GM21515 (cell line): ENCODE results near the gene PGPEP1.
"Not testable (repeated sequence)": the region's sequence is repeated elsewhere in the genome, so short reads cannot be mapped to it uniquely, and the experiment has no call there.

Experiments used
- ATAC-seq: cut with Tn5 transposase; IDR thresholded peaks from one replicate; pipeline ENCODE4 v1.9.1; 2021; ENCODE audit not compliant: unreplicated experiment

Gene PGPEP1

DNA sequence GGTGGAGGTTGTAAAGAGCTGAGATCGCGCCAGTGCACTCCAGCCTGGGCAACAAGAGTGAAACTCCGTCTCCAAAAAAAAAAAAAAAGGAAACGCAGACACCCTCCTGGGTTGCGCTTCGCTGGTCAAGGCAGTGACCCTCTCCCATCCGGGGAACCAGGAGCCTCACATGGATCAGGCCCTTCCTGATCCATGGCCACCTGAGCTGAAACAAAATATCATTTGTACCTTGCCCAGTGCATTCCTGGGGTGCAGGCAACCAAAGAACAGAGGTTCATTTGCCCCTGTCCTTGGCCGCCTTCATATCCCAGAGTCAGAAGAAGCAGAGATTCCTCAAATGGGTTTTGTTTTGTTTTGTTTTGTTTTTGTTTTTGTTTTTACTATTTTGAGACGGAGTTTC lies 9.5 kb upstream of the PGPEP1 start:
- ATAC-seq: no peak

DNA sequence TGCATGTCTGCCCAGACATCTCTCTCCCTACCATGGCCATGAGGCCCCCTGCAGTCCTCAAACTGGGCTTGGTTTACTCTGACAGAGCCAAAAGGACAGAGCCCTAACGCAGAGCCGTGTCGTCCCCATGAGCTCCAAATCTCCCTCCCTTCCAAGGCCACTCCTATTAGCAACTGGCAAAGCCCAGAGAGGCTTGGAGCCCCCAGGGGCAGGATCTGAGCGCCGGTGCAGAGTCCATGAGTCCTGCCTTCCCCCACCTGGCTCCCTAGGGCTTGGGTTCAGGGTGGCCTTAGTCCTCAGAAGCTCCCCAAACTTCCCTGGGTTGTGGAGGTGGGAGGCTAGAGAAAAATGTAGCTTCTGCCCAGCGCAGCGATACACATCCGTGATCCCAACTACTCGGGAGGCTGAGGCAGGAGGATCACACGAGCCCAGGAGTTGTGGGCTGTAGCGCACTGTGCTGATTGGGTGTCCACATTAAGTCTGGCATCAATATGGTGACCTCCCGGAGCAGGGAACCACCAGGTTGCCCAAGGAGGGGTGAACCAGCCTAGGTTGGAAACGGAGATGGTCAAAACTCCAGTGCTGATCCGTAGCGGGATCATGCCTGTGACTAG lies 7.4 kb upstream of the PGPEP1 start:
- no peak for ATAC-seq

DNA sequence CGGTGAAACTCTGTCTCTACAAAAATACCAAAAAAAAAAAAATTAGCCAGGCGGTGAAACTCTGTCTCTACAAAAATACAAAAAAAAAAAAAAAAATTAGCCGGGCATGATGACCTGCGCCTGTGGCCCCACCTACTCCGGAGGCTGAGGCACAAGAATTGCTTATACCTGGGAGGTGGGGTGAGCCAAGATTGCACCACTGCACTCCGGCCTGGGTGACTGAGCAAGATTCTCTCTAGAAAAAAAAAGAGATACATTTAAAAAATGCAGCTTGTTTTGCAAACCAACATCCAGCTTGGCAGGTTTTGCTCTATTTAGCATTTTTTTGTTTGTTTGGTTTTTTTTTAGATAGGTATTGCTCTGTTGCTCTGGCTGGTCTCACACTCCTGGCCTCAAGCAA lies 6.7 kb upstream of the PGPEP1 start:
- ATAC-seq: no peak

DNA sequence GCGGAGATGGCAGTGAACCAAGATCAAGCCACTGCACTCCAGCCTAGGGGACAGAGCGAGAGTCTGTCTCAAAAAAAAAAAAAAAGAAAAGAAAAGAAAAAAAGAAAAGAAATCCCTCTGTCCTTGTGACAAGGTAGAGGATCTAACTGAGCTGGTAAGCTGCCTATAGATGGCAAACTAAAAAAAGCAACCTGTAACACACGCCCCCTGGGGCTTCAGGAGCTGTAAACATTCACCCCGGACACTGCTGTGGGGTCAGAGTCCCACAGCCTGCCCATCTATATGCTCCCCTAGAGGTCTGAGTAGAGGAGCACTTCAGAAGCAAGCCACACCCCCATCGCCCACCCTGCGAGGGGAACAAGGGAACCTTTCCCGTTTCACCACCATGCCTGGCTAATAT lies 4.3 kb upstream of the PGPEP1 start:
- no peak for ATAC-seq

DNA sequence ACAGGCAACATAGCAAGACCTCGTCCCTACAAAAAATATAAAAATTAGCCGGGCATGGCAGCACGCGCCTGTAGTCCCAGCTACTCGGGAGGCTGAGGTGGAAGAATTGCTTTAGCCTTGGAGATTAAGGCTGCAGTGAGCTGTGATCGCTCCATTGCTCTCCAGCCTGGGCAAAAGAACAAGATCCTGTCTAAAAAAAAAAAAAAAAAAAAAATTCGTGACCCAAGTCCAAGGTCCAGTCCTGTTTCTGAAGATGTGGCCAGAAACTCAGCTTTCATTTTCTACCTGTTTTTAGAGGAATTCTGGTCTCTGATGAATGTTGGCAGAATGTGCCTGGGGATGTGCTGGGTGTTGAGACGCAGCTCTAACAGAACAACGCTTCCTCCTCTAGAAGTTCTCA lies 1.9 kb upstream of the PGPEP1 start:
- ATAC-seq: no peak

DNA sequence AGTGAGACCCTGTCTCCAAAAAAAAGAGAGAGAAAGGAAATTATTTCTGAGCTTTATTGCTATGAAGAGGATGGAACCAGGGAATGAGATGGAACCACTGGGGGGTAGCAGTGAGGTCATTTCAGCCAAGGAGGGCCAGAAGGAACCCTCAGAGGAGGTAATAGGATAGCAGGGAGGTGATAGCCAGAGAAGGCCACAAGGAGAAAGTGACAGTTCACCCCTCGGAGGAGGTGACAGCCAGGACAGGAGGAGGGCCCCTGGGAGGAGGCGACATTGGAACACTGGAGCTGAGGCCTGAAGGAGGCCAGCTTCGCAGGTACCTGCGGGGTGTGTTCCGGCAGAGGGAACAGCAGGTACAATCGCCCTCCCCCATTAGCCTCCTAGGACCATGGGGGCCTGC lies 675 bp upstream of the PGPEP1 start:
- ATAC-seq: no peak

DNA sequence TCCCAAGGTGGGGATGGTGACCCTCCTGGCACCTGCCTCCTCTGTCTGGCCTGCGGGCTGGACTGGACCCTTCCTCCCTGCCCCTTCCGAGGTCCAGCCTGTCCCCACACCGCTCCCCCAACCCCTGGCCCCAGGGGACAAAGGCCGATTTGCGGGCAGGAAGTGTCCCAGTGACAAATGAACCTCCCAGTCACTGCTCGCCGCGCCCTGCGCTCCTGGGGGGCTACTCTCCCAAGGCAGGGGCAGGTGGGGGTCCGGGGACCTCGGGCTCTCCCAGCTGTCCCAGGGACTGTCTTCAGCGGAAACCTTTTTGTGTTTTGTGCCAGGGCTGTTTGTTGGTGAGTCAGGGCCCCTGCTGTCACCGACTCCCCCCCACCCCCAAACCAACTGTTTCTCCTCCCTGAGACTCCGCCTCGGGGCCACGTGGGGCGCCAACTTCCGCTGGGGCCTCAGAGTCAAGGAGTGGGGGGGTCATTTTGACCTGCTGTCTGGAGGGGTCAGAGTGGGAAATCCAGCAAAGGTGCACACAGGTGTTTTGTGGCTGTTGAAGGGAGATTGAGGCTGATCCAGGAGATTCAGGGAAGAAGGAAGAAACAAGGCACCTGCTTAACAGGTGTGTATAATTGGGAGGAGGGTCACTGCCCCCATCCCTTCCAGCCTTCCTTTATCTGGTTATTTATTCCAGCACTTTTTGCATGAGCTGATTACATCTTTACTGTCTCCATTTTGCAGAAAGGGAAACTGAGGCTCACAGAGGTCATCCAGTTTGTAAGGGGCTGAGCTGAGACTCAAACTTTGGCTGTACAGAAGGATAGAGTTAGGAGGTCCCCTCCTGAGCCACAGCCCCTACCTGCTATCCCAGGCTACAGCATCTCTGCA lies 831 bp downstream of the PGPEP1 start:
- ATAC-seq: no peak

DNA sequence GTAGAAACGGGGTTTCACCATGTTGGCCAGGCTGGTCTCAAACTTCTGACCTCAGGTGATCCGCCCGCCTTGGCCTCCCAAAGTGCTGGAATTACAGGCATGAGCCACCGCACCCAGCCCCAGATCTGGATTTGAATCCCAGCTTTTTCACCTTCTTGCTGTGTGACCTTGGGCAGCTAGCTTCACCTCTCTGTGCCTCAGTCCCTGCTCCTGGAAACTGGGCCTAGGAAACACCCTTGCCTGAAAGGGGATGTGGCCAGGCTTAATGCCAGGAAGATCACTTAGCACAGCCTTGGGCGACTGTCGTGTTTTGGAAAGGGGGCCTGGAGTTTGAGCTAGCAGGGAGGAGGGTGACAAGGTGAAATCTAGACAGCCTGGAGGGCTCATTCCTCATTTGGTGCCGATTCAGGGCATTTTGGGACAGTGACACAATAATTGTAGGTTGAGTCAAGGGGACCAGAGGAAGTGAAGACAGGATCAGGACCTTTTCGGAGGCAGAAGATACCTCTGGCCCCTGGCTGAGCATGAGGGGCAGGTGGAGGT lies 1.8 kb downstream of the PGPEP1 start:
- no peak for ATAC-seq

DNA sequence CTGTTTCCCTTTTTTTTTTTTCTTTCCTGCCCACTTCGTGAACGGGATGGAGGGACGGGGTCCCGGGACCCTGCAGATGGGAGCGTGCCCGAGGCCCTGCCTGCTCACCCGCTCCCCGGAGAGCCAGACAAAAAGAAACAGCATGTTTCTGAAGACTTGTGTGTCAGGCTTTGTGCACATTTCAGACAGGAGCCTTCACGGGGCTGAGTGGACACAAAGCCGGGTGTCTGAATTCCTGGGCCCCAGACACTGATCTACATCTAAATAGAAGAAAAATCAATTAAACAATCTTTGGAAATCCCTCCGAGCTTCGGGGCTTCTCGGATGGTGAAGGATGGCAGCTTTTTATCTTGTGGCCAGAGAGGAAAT lies 4.2 kb downstream of the PGPEP1 start:
- no peak for ATAC-seq

DNA sequence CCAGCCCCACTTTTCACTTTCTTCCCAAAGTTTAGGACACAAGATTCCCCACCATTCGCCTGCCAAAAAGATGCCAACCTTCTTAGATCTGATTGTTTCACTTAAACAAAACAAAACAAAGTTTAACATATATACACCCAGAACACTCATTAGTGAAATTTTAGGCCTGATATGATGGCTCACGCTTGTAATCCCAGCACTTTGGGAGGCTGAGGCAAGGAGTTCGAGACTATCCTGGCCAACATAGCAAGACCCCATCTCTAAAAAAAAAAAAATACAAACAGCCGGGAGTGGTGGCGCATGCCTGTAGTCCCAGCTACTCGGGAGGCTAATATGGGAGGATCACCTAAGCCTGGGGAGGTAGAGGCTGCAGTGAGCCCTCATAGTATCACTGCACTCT lies 4.9 kb downstream of the PGPEP1 start:
- no peak for ATAC-seq

DNA sequence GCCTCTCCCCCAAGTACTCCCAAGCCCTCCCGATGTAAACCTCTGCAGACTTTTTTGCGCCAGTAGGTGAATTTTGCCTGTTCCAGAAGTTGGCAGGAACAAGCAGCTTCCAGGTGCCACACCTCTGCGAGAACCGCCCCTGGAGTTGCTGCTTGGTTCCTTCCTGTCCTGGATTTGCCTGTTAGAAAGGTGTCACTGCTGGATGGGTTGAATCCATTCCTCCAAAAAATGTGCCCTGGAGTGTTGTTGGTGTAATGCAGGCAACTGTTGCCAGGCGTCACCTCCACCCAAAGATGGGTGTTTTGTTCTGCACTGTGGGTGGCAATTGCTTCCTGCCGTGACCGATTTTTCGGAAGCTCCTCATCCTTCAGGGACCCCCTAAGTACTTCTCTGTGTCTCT lies 5.7 kb downstream of the PGPEP1 start:
- no peak for ATAC-seq

DNA sequence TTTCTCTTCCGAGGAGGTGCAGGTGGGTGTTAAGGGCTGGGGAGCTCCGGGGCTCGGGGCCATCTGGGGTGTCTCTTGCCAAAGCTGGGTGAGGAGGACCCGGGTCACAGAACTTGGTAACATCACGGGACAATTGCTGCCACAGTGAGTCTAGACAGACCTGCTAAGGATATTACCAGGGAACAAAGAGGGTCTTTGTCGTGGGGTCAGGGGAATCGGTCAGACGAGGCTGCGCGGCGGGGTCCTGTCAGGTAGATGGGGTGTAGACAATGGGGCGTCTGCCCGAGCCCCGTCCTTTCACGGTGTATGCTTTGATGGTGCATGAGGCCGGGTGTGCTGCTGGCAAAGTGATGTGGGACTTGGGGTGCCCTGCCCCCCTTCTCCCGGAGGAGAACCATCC lies 7.8 kb downstream of the PGPEP1 start:
- no peak for ATAC-seq

DNA sequence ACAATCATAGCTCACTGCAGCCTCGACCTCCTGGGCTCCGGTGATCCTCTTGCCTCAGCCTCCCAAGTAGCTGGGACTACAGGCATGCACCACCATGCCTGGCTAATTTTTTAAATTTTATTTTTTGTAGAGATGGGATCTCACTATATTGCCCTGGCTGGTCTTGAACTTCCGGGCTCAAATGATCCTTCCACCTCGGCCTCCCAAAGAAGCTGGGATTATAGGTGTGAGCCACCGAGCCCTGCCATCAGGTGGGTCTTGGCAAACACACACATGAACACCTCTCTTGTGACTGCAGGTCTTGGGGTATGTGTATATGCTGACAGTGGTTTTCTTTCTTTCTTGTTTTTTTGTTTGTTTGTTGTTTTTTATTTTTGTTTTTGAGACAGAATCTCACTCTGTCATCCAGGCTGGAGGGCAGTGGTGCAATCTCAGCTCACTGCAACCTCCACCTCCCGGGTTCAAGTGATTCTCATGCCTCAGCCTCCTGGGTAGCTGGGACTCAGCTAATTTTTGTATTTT lies 8.5 kb downstream of the PGPEP1 start:
- not testable (repeated sequence) for ATAC-seq

DNA sequence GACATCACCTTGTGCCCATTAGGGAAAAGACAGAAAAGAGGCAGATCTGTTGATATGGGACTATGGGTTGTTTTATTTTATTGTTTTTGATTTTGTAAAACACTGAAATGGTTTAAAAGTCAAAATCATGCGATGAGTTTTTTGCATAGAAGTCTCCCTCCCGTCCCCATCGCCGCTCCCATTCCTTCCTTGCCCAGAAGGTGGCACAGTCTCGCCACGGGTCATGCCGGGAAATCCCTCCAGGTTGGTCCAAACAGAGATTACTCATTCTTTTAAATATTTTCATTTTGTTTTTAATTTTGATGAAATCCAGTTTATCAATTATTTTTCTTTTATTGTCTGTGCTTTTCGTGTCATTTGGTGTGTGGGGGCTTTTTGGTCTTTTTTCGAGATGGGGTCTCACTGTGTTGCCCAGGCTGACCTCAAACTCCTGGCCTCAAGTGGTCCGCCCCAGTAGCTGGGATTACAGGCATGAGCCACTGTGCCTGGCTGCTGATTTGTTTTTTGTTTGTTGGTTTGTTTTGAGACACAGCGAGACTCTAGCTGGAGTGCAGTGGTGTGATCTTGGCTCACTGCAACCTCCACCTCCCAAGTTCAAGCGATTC lies 9.2 kb downstream of the PGPEP1 start:
- no peak for ATAC-seq

DNA sequence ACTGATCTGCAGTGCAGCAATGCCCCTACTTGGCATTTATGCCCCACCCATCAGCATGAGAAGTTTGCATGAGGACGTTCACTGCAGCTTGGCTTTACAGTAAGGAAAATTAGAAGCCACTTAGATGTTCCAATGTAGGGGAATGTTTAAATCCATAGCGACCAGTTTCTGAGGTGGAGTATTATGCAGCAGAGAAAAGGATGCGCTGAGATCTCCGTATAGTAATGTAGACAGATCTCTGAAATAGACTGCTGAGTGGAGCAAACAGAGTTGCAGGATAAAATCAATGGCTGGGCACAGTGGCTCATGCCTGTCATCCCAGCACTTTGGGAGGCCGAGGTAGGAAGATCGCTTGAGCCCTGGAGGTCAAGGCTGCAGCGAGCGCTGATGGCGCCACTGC lies 10.1 kb downstream of the PGPEP1 start:
- no peak for ATAC-seq

DNA sequence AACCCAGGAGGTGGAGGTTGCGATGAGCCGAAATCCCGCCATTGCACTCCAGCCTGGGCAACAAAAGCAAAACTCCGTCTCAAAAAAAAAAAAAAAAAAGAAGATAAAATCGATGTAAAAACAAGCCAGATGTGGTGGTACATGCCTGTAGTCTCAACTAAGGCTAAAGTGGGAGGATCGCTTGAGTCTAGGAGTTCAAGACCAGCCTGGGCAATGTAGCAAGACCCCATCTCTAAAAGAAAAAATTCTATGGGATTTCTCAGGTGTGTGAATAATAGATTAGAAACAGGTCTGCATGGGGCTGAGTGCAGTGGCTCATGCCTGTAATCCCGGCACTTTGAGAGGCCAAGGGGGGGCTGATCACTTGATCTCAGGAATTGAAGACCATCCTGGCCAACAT lies 11.1 kb downstream of the PGPEP1 start:
- no peak for ATAC-seq

DNA sequence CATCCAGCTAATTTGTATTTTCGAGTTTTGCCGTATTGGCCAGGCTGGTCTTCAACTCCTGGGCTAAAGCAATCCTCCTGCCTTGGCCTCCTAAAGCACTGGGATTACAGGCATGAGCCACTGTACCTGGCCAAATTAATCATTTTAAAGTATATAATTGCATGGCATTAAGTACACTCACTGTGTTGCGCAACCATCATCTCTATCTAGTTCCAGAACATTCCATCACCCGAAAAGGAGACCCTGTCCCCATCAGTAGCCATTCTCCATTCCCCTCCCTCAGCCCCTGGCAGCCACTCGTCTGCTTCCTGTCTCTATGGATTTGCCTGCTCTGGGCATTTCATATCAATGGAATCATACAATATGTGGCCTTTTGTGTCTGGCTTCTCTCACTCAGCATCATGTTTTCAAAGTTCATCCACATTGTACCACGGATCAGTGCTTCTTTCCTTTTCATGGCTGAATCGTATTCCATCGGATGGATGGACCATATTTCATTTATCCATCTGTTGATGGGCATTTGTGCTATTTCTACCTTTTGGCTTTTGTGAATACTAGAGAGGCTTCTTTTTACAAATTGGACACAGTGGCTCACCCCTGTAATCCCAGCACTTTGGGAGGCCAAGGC lies 13.1 kb downstream of the PGPEP1 start:
- no peak for ATAC-seq

DNA sequence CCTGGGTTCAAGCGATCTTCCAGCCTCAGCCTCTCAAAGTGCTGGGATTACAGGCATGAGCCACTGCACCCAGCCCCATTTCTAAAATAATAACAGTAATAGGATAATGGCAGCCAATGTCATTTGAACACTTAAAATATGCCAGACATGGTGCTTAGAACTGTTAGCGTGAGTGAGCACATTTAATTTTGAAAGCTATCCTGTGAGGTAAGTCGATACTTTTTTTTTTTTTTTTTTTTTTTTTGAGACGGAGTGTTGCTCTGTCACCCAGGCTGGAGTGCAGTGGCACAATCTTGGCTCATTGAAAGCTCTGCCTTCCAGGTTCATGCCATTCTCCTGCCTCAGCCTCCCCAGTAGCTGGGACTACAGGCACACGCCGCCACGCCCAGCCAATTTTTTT lies 14.3 kb downstream of the PGPEP1 start:
- not testable (repeated sequence) for ATAC-seq

DNA sequence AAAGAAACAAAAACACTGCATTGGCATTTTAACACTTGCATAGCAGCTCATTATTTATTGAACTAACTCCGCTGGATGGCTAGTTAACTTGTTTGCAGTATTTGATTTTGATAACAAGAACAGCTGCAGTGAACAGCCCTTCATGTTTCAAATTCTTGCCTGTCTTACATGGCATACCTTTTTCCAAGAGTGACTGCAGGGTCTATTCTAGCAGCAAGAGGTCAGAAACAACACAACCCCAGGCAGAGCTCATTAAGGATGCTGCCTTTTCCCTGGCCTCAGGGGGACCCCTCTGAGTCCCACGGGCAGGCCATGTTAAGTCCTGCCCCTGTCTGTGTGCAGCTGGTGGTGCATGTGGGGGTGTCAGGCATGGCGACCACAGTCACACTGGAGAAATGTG lies 16.6 kb downstream of the PGPEP1 start:
- no peak for ATAC-seq

DNA sequence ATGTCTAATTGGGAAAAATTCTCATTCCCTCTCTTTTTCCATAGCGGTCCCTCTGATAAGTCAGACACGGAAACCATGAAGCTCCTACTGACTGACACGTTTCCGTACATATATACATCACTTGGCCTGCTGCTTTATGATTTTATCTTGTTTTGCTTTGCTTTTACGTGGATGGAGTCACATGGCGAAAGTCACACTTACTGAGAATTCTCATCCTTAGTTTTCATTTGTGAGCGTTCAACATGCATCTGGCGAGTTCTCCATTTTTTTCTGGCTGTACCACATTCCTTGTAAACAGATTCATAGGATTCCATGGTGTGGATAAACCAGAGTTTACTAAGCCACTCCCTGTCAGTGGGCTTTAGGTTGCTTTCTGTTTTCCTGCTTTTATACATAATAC lies 21.2 kb downstream of the PGPEP1 start:
- no peak for ATAC-seq

DNA sequence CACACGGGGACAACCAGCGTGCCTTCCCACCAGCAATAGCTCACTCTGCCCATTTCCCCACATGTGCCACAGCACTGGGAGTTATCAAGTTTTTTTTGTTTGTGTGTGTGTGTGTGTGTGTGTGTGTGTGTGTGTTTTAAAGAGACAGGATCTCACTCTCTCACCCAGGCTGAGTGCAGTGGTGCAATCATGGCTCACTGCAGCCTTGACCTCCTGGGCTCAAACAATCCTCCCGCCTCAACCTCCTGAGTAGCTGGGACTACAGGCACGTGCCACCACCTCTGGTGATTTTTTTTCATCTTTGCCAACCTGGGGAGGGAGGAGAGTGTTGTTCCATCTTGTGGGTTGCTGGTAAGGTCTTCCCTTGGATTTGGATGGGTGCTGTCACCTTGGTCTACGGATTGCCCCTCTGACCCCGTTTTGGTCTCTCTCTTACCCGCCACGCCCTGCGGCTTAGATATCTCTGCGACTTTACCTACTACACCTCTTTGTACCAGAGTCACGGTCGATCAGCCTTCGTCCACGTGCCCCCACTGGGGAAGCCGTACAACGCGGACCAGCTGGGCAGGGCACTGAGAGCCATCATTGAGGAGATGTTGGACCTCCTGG lies 22.6 kb downstream of the PGPEP1 start:
- ATAC-seq: no peak
